Gastrocnemius medialis (tissue), 4 donors: ENCODE data around the gene METTL21A.

ENCODE experiments used
- CTCF ChIP-seq, 5 experiments: fragments of 450-650 bp in 3 of 5; fragments of 200-600 bp in 2 of 5; sonication (generic) in 2 of 5; IDR thresholded peaks in 4 of 5; conservative IDR thresholded peaks in 1 of 5; 1 replicate in 4 of 5; 2 replicates in 1 of 5; pipeline ENCODE4 v1.5.1; 2016 to 2019; ENCODE audit warnings: antibody characterized with exemption in 5 of 5, mild to moderate bottlenecking in 3 of 5, moderate library complexity in 3 of 5
- POLR2A ChIP-seq, 2 donors: fragments of 450-650 bp; IDR thresholded peaks; one replicate each; pipeline ENCODE4 v1.6.1; 2017; ENCODE audit warnings: antibody characterized with exemption in 2 of 2, mild to moderate bottlenecking in 2 of 2, moderate library complexity in 2 of 2

DNA sequence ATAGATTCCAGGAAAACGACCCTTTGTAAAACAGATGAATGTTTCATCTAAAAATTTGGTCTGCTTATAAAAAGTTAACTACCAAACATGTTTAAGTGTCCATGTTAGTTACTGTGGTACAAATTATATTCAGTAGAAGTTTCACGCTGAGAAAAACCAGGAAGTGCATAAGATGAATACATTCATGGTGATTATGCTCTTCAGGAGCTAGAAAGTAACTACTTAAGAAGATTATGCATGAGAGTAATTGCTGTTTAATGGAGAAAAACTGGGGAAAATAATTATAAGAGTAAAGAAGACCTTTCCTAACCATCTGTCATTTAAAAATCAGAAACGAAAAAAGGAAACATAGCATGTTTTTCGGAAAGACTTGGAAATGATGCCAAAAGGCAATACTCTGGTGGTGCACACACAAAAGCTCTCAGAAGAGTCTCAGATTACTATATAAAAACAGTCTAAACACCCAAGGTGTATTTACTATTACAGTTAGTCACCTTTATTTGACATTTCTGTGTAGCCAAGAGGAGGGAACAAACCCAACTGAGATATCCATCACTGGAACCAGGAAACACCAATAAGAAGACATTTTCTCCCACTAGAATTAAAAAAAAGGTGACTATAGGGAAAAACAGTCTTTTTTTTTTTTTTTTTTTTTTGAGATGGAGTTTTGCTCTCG is 38.8 kb upstream of the METTL21A start:
- TF ChIP-seq CTCF (IDR thresholded peaks at IDR 0.05 in 4 of 5, conservative IDR thresholded peaks at IDR 0.05 in 1 of 5), result no peak
- no peak for TF ChIP-seq POLR2A (IDR thresholded peaks at IDR 0.05)
